ENCODE data around the gene PRKAG2. TPM values are rescaled to one million over a fixed set of nuclear protein-coding genes. Genes with fewer than 3 reads are reported as not detected.

The PRKAG2 gene
- total and polyA plus RNA-seq, 2 of the 8 experiments (the other 6 are each of a cell fraction or from before 2014, with no cell fraction given) = 7.5 to 18.1 TPM

GRCh38 chr7:151899513-151900360 is 22.8 kb upstream of the PRKAG2 start (continued):
- TF ChIP-seq CBX5 (IDR thresholded peaks at IDR 0.05; ENCODE audit: low read depth, low read length) (no peak), HDAC6 (IDR thresholded peaks at IDR 0.05; ENCODE audit: low read depth, low read length) (no peak), POU5F1 (IDR thresholded peaks at IDR 0.05; ENCODE audit: low read depth, low read length) (no peak), KDM5A (IDR thresholded peaks at IDR 0.05; ENCODE audit: low read length) (no peak), YY1 (IDR thresholded peaks at IDR 0.05; ENCODE audit: low read depth, low read length) (no peak), BACH1 (IDR thresholded peaks at IDR 0.05; ENCODE audit: low read length) (no peak)

Data from H1 (cell line).